Endothelial cell of umbilical vein (primary cell): Measurements from ENCODE around the gene MS4A3. TPM values are rescaled to one million over a fixed set of nuclear protein-coding genes. Genes with fewer than 3 reads are reported as not detected.

Experiments used
- Bru-seq: library from RNA; stranded (reverse); fragments of 400-500 nt; gene quantifications from one replicate; lab custom pipeline; 2021; lab: Mats Ljungman, UMichigan
- BruChase-seq, 2 experiments: library from RNA; stranded (reverse); fragments of 400-500 nt; gene quantifications; one replicate each; lab custom pipeline; 2021; lab: Mats Ljungman, UMichigan
- BruUV-seq: library from RNA; stranded (reverse); fragments of 400-500 nt; replicated peaks from 2 replicates; lab custom pipeline; 2021; lab: Mats Ljungman, UMichigan
- CTCF ChIA-PET: fragments of 300-600, 350-600 bp; sonication (Branson Sonifier 250); formaldehyde crosslinking; loops from one replicate; lab custom pipeline; 2021; ENCODE audit warnings: antibody characterized with exemption, inconsistent platforms; lab: Charles Lee
- POLR2A ChIA-PET: fragments of 300-600, 350-600 bp; sonication (Branson Sonifier 250); formaldehyde crosslinking; loops from one replicate; lab custom pipeline; 2021; ENCODE audit warnings: antibody characterized with exemption, inconsistent platforms; lab: Charles Lee
- DNase-seq: peaks from one replicate; pipeline ENCODE4 v3.0.0-alpha.2; 2011; ENCODE audit warnings: low read depth, low spot score
- FAIRE-seq: peaks from 2 replicates; lab custom pipeline; 2011; peaks lifted over from hg19 to GRCh38; lab: Jason Lieb, UNC
- H2AFZ ChIP-seq: 2 replicates; pipeline ENCODE4 v1.6.0; 2012; ENCODE audit warnings: low read depth, low read length, control low read depth, inconsistent platforms
- H3K27ac ChIP-seq: 2 replicates; pipeline ENCODE4 v1.5.1; 2011; ENCODE audit warnings: low read depth, mild to moderate bottlenecking, control low read depth, low read length, moderate library complexity; ENCODE audit not compliant: insufficient read depth
- H3K27me3 ChIP-seq, 2 experiments: 2 replicates each; pipeline versions ENCODE4 v1.6.0 to v1.6.1; 2011; ENCODE audit warnings: low read length in 2 of 2, mixed read lengths in 1 of 2; ENCODE audit not compliant: control insufficient read depth in 2 of 2, insufficient read depth in 2 of 2
- H3K36me3 ChIP-seq, 2 experiments: 2 replicates in 1 of 2; 3 replicates in 1 of 2; pipeline ENCODE4 v1.5.1; 2011; ENCODE audit warnings: low read length in 2 of 2, mild to moderate bottlenecking in 1 of 2, moderate library complexity in 1 of 2; ENCODE audit not compliant: control insufficient read depth in 2 of 2, insufficient read depth in 2 of 2; ENCODE audit errors: extremely low read depth in 1 of 2
- H3K4me1 ChIP-seq: 3 replicates; pipeline ENCODE4 v1.5.1; 2011; ENCODE audit warnings: mild to moderate bottlenecking, low read length; ENCODE audit not compliant: control insufficient read depth, insufficient read depth; ENCODE audit errors: extremely low read depth
- H3K4me2 ChIP-seq: 2 replicates; pipeline ENCODE4 v1.6.1; 2011; ENCODE audit warnings: low read length, control low read depth, mixed read lengths; ENCODE audit not compliant: insufficient read depth
- H3K4me3 ChIP-seq, 3 experiments: fragments of 200-600 bp in 1 of 3; sonication (generic), shearing (Covaris generic) in 1 of 3; replicated peaks in 1 of 3; 2 replicates each; pipeline ENCODE4 v1.5.1; 2011 to 2016; ENCODE audit warnings: control low read depth in 3 of 3, low read length in 3 of 3, mild to moderate bottlenecking in 2 of 3, inconsistent platforms in 1 of 3, low read depth in 1 of 3, moderate library complexity in 1 of 3; ENCODE audit not compliant: insufficient read depth in 1 of 3
- H3K79me2 ChIP-seq: 2 replicates; pipeline ENCODE4 v1.6.0; 2012; ENCODE audit warnings: low read length, inconsistent platforms; ENCODE audit not compliant: control insufficient read depth, insufficient read depth
- H3K9ac ChIP-seq: replicated peaks from 2 replicates; pipeline ENCODE3; 2011; ENCODE audit warnings: low read length, control low read depth; ENCODE audit not compliant: insufficient read depth; ENCODE audit errors: extremely low read depth
- H3K9me1 ChIP-seq: replicated peaks from 3 replicates; pipeline ENCODE4 v1.6.0; 2011; ENCODE audit warnings: mild to moderate bottlenecking, low read length; ENCODE audit not compliant: control insufficient read depth, insufficient read depth; ENCODE audit errors: extremely low read depth
- H3K9me3 ChIP-seq: replicated peaks from 2 replicates; pipeline ENCODE4 v1.5.1; 2012; ENCODE audit warnings: low read length, inconsistent platforms; ENCODE audit not compliant: control insufficient read depth, insufficient read depth
- H4K20me1 ChIP-seq: replicated peaks from 2 replicates; pipeline ENCODE3; 2011; ENCODE audit warnings: mild to moderate bottlenecking, low read length; ENCODE audit not compliant: control insufficient read depth, insufficient read depth; ENCODE audit errors: extremely low read depth
- EZH2 ChIP-seq: IDR thresholded peaks from 2 replicates; pipeline ENCODE4 v1.6.1; 2012; ENCODE audit warnings: borderline replicate concordance, low read depth, mild to moderate bottlenecking, moderate library complexity, low read length, inconsistent platforms; ENCODE audit not compliant: severe bottlenecking
- FOS ChIP-seq: IDR thresholded peaks from 2 replicates; pipeline ENCODE4 v1.6.1; 2011; ENCODE audit warnings: mild to moderate bottlenecking, low read length, moderate library complexity, borderline replicate concordance; ENCODE audit not compliant: insufficient read depth
- GATA2 ChIP-seq: IDR thresholded peaks from 2 replicates; pipeline ENCODE4 v1.7.0; 2011; ENCODE audit warnings: low read depth, mild to moderate bottlenecking, moderate library complexity, mixed read lengths, low read length; ENCODE audit not compliant: insufficient read length, insufficient read depth
- JUN ChIP-seq: IDR thresholded peaks from 2 replicates; pipeline ENCODE4 v1.6.1; 2011; ENCODE audit warnings: borderline replicate concordance, low read depth; ENCODE audit not compliant: insufficient read length, insufficient read depth
- MYC ChIP-seq: IDR thresholded peaks from one replicate; pipeline ENCODE4 v1.6.1; 2011; ENCODE audit warnings: mild to moderate bottlenecking, low read depth, low read length
- POLR2A ChIP-seq: IDR thresholded peaks from 2 replicates; pipeline ENCODE4 v1.6.1; 2012; ENCODE audit warnings: low read depth, mild to moderate bottlenecking, control low read depth, low read length
- POLR2AphosphoS5 ChIP-seq: IDR thresholded peaks from 2 replicates; pipeline ENCODE4 v1.6.1; 2012; ENCODE audit warnings: low read depth, mild to moderate bottlenecking, control low read depth, low read length, moderate library complexity; ENCODE audit not compliant: insufficient read depth
- dilution Hi-C: fragments of 300-500 bp; cut with MboI; formaldehyde crosslinking; loops from one replicate; pipeline ENCODE4 v1.15.0; 2019; ENCODE audit warnings: low sequenced_read_pairs; ENCODE audit not compliant: extremely low pct_ligation_motif_present
- intact Hi-C: fragments of 100-400 bp; cut with micrococcal nuclease; formaldehyde crosslinking; loops from one replicate; pipeline ENCODE4 v1.10.0; 2022
- long read RNA-seq: library from polyadenylated mRNA; stranded (forward); transcript quantifications from one replicate; pipeline ENCODE4 v2.0.0, GENCODE V29; 2021
- polyA minus RNA-seq, 3 experiments: library from RNA; depleted of rRNA, polyadenylated mRNA; stranded (reverse); fragments of >200 nt; gene quantifications; 1 replicate in 1 of 3; 2 replicates in 2 of 3; pipeline ENCODE4 v1.2.3, GENCODE V29; 2011
- polyA plus RNA-seq, 4 experiments: library from polyadenylated mRNA; depleted of rRNA in 3 of 4; stranded (reverse) in 3 of 4; unstranded in 1 of 4; fragments of >200 nt; gene quantifications; 2 replicates each; pipeline versions ENCODE4 v1.2.1 to v1.2.3, GENCODE V29; 2011 to 2012; ENCODE audit warnings: missing spikeins in 1 of 4
- total RNA-seq: library from RNA; stranded (reverse); gene quantifications from 2 replicates; pipeline ENCODE4 v1.2.3, GENCODE V29; 2021
- TF ChIP-seq, protein P1 (sequence below), 2 donors: IDR thresholded peaks; 1 replicate in 1 of 2; 2 replicates in 1 of 2; pipeline ENCODE4 v1.5.1; 2011; ENCODE audit warnings: low read length in 2 of 2, mild to moderate bottlenecking in 2 of 2, moderate library complexity in 2 of 2, control low read depth in 1 of 2, inconsistent platforms in 1 of 2, low read depth in 1 of 2; ENCODE audit not compliant: insufficient read depth in 1 of 2; ENCODE audit errors: extremely low read depth in 1 of 2
- TF ChIP-seq, protein P2 (sequence below): IDR thresholded peaks from 2 replicates; pipeline ENCODE4 v1.6.1; 2011; ENCODE audit not compliant: insufficient read depth, insufficient read length

Gene MS4A3, protein sequence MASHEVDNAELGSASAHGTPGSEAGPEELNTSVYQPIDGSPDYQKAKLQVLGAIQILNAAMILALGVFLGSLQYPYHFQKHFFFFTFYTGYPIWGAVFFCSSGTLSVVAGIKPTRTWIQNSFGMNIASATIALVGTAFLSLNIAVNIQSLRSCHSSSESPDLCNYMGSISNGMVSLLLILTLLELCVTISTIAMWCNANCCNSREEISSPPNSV
- total RNA-seq, result not detected in 2 replicates
- not detected in 2 replicates for polyA plus RNA-seq
- not detected in 2 replicates for polyA plus RNA-seq (2011; cell fraction: cytosol; rRNA removed)
- polyA plus RNA-seq (2011; cell fraction: nucleus; rRNA removed), result not detected in 2 replicates
- not detected in 2 replicates for polyA plus RNA-seq (2012)
- 0.44 and 0.72 TPM in 2 replicates for polyA minus RNA-seq
- polyA minus RNA-seq (2011; cell fraction: cytosol; rRNA and poly(A)+ RNA removed), result not detected
- not detected in 2 replicates for polyA minus RNA-seq (2011; cell fraction: nucleus; rRNA and poly(A)+ RNA removed)
- Bru-seq, nascent RNA, result not detected
- BruChase-seq, experiment 1, labeled RNA remaining after a 6-hour chase, result percentile 24 among the genes with signal in this experiment
- BruChase-seq, experiment 2, labeled RNA remaining after a 2-hour chase, result percentile 6 among the genes with signal in this experiment
- long read RNA-seq, result 0 reads

DNA sequence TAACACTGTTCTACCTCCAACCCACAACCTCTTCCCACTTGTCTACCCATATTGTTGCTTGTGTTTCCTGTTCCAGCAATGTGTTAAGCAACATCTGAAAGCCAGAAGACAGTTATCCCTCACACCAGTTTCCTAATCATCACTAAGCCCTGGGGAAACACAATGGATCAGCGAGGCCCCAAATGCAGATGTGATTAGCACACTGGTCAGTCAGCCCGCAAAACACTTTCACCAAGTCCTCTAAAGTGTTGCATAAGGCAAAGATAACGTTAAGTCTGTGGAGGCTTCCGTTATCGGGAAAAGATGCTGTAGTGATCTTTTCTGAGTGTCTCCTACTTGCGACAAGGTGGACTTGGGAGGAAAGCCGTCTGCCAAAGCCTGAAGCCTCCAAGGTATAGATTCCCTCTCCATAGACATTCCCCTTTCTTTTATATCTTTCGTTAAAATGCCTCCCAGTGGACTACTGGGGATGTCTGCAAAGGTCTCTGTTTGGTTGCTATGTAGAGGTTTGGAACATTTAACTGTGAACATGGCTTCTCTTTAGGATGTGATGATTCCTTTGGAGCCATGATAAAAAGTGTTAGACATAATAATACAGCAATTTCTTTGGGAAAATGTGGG lies at the start of gene MS4A3:
Gene MS4A3, plus strand, starts transcription at position 317 of the 621 bp plus-strand sequence. CDS start 4,496 bp downstream, outside the sequence.
- Histone ChIP-seq H3K36me3 (no peaks in the 10 kb centered on the region), H3K9me1 (no peaks in the 10 kb centered on the region), H4K20me1 (no peaks in the 10 kb centered on the region), H3K27ac (no peak within 1 kb of the TSS), H3K9me3 (no peaks in the 10 kb centered on the region), H3K27me3 (peaks cover 0 to 2% of the 10 kb centered on the region in 2 experiments), H3K4me2 (no peak within 1 kb of the TSS), H3K79me2 (no peaks in the 10 kb centered on the region), H3K4me3 (no peak within 1 kb of the TSS), H3K9ac (no peak within 1 kb of the TSS), H2AFZ (no peak within 1 kb of the TSS), H3K4me1 (no peaks in the 10 kb centered on the region)
- ChIA-PET CTCF (interaction anchor here (0.8 kb wide), 1 partner anchor 9 kb away, joined by 3 read pairs; no protein-coding TSS in a partner anchor), POLR2A (no interaction called here)
- FAIRE-seq (no peak), DNase-seq (no peak)
- intact Hi-C loops, result no loop called here
- BruUV-seq, result no TSS peak
- dilution Hi-C loops, result no loop called here
- no peak for TF ChIP-seq GATA2
- TF ChIP-seq, protein P1, sequence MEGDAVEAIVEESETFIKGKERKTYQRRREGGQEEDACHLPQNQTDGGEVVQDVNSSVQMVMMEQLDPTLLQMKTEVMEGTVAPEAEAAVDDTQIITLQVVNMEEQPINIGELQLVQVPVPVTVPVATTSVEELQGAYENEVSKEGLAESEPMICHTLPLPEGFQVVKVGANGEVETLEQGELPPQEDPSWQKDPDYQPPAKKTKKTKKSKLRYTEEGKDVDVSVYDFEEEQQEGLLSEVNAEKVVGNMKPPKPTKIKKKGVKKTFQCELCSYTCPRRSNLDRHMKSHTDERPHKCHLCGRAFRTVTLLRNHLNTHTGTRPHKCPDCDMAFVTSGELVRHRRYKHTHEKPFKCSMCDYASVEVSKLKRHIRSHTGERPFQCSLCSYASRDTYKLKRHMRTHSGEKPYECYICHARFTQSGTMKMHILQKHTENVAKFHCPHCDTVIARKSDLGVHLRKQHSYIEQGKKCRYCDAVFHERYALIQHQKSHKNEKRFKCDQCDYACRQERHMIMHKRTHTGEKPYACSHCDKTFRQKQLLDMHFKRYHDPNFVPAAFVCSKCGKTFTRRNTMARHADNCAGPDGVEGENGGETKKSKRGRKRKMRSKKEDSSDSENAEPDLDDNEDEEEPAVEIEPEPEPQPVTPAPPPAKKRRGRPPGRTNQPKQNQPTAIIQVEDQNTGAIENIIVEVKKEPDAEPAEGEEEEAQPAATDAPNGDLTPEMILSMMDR (IDR thresholded peaks at IDR 0.05; ENCODE audit: extremely low read depth in 1 of 2, insufficient read depth in 1 of 2, low read depth in 1 of 2, low read length in 2 of 2), result no peak
- no peak for TF ChIP-seq FOS
- no peak for TF ChIP-seq EZH2
- no peak for TF ChIP-seq POLR2A
- no peak for TF ChIP-seq MYC
- no peak for TF ChIP-seq JUN
- no peak for TF ChIP-seq POLR2AphosphoS5
- TF ChIP-seq, protein P2, sequence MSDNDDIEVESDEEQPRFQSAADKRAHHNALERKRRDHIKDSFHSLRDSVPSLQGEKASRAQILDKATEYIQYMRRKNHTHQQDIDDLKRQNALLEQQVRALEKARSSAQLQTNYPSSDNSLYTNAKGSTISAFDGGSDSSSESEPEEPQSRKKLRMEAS, result no peak
